ENCODE measurements around the gene EGFLAM. TPM values are rescaled to one million over a fixed set of nuclear protein-coding genes. Genes with fewer than 3 reads are reported as not detected.
A peak's percentile ranks its signal among the peaks of the same experiment; 100 is the strongest.

Gene EGFLAM
- total RNA-seq, 2 experiments from 2014 or later = not detected

DNA sequence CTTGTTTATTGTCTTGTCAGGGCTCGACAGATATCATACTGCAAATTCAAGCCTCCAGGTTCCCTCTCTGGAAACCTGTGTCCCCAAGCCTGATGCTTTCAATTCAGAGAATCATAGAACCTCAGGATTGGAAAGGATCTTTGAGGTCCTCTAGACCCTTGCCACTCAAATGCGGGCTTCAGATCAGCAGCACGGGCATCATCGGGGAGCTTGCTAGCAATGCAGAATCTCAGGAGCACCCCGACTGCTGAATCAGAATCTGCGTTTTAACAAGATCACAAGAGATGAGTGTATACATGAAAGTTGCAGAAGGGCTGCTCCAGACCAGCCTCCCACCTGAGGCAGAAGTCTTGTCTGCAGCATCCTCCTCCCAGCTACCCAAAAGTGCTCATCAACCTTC is 13.1 kb upstream of the EGFLAM start:
- intact Hi-C loops (cut with DNase I, micrococcal nuclease) = no loop called here
- Mint-ChIP-seq H3K4me3 (no peak overlapping the region), H3K36me3 (ENCODE audit: low read depth) (no peaks in the 10 kb centered on the region), H3K27ac (no peak overlapping the region), H3K9me3 (ENCODE audit: low read depth) (no peaks in the 10 kb centered on the region), H3K27me3 (peaks cover 15% of the 10 kb centered on the region), H3K4me1 (no peaks in the 10 kb centered on the region)
- DNase-seq (no peak), ATAC-seq (no peak)
- POLR2A ChIA-PET = no interaction called here
- CTCF ChIA-PET = interaction anchor here (0.9 kb wide), 1 partner anchor 20 kb away, joined by 3 read pairs; no protein-coding TSS in a partner anchor

- no peak for ATAC-seq
- H3K27me3 Mint-ChIP-seq = peaks cover 25% of the 10 kb centered on the region
- ChIA-PET POLR2A (no interaction called here), CTCF (interaction anchor here (0.5 to 1.5 kb wide), 4 partner anchors 9 to 532 kb away, joined by 3 to 4 read pairs (median 3); no protein-coding TSS in a partner anchor)
- H3K36me3 Mint-ChIP-seq (ENCODE audit: low read depth) = no peaks in the 10 kb centered on the region
- intact Hi-C loops (cut with DNase I, micrococcal nuclease) = no loop called here
- no peak overlapping the region for H3K4me3 Mint-ChIP-seq
- peaks cover 5% of the 10 kb centered on the region for H3K9me3 Mint-ChIP-seq (ENCODE audit: low read depth)
- no peaks in the 10 kb centered on the region for H3K4me1 Mint-ChIP-seq
- DNase-seq = no peak
- no peak overlapping the region for H3K27ac Mint-ChIP-seq
These were observed 9.1 kb upstream of the EGFLAM start for GRCh38 chr5:38249301-38249700.

DNA sequence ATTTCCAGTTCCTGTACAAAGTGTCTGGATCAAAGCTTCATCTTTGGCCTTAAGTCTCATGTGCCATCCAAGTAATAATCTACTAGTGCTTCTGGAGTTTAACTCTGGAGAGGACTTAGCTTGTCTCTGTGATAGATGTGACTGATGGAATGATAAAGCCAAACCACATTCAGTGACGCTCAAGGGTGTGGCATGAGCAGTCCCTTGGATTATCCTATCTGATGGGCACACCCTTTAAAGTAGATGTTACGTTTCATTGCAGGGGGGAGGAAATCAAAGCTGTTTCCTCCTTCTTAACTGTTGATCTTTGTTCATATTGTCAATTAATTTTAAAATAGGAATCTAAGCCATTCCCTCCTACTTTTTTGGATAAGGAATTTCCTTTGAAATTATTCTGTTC is 8.5 kb upstream of the EGFLAM start:
- H3K4me3 Mint-ChIP-seq = no peak overlapping the region
- peaks cover 27% of the 10 kb centered on the region for H3K27me3 Mint-ChIP-seq
- H3K9me3 Mint-ChIP-seq (ENCODE audit: low read depth) = peaks cover 5% of the 10 kb centered on the region
- no peaks in the 10 kb centered on the region for H3K4me1 Mint-ChIP-seq
- no peaks in the 10 kb centered on the region for H3K36me3 Mint-ChIP-seq (ENCODE audit: low read depth)
- ChIA-PET POLR2A (no interaction called here), CTCF (interaction anchor here (1.4 to 1.5 kb wide), 2 partner anchors 10 to 15 kb away, joined by 3 to 4 read pairs; no protein-coding TSS in a partner anchor)
- DNase-seq (no peak), ATAC-seq (no peak)
- no peak overlapping the region for H3K27ac Mint-ChIP-seq
- intact Hi-C loops (cut with DNase I, micrococcal nuclease) = no loop called here

- no peaks in the 10 kb centered on the region for H3K4me1 Mint-ChIP-seq
- DNase-seq (no peak), ATAC-seq (no peak)
- H3K36me3 Mint-ChIP-seq (ENCODE audit: low read depth) = no peaks in the 10 kb centered on the region
- H3K27ac Mint-ChIP-seq = no peak overlapping the region
- peaks cover 32% of the 10 kb centered on the region for H3K27me3 Mint-ChIP-seq
- H3K4me3 Mint-ChIP-seq = no peak overlapping the region
- intact Hi-C loops (cut with DNase I, micrococcal nuclease) = no loop called here
- H3K9me3 Mint-ChIP-seq (ENCODE audit: low read depth) = peaks cover 5% of the 10 kb centered on the region
- CTCF ChIA-PET = interaction anchor here (1.4 kb wide), 1 partner anchor 14 kb away, joined by 3 read pairs; no protein-coding TSS in a partner anchor
- POLR2A ChIA-PET = no interaction called here
These were observed 7.5 kb upstream of the EGFLAM start for GRCh38 chr5:38250763-38251448.

- CTCF ChIA-PET = no interaction called here
- no peak for DNase-seq
- intact Hi-C loops (cut with DNase I, micrococcal nuclease) = no loop called here
- Mint-ChIP-seq H3K36me3 (ENCODE audit: low read depth) (no peaks in the 10 kb centered on the region), H3K27ac (no peak overlapping the region), H3K9me3 (ENCODE audit: low read depth) (peaks cover 5% of the 10 kb centered on the region), H3K4me3 (no peak overlapping the region), H3K27me3 (peaks cover 46% of the 10 kb centered on the region), H3K4me1 (peaks cover 3% of the 10 kb centered on the region)
- POLR2A ChIA-PET = no interaction called here
- no peak for ATAC-seq
These were observed 4.6 kb upstream of the EGFLAM start for GRCh38 chr5:38253759-38254158.

GRCh38 chr5:38257308-38258041 is 884 bp upstream of the EGFLAM start:
- H3K27ac Mint-ChIP-seq = no peak overlapping the region
- H3K4me3 Mint-ChIP-seq = no peak overlapping the region
- peaks cover 5% of the 10 kb centered on the region for H3K9me3 Mint-ChIP-seq (ENCODE audit: low read depth)
- ChIA-PET POLR2A (no interaction called here), CTCF (interaction anchor here (0.6 kb wide), 1 partner anchor 1168 kb away, joined by 3 read pairs; no protein-coding TSS in a partner anchor)
- H3K36me3 Mint-ChIP-seq (ENCODE audit: low read depth) = no peaks in the 10 kb centered on the region
- intact Hi-C loops (cut with DNase I, micrococcal nuclease) = loop anchor here in 1 of 2 experiments (5.0 kb wide), 1 partner anchor 420 kb away; no protein-coding TSS in a partner anchor
- peaks cover 8% of the 10 kb centered on the region for H3K4me1 Mint-ChIP-seq
- no peak for DNase-seq
- peaks cover 58% of the 10 kb centered on the region for H3K27me3 Mint-ChIP-seq
- ATAC-seq = no peak

DNA sequence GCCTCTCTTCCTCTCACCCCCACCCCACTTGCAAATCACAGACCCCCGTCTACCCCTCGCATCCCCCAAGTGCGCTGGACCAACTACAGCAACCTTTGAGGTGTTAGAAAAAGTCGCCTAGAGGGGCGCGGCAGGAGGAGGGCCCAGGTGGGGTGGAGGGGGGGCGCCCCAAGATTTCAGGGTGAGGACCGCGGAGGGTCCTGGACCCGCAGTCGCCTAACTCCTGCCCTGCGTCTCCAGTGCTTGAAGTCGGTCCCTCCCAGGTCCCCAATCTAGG is 379 bp upstream of the EGFLAM start:
- Mint-ChIP-seq H3K27ac (no peak overlapping the region), H3K4me1 (peaks cover 8% of the 10 kb centered on the region), H3K9me3 (ENCODE audit: low read depth) (peaks cover 5% of the 10 kb centered on the region), H3K4me3 (no peak overlapping the region), H3K27me3 (peaks cover 56% of the 10 kb centered on the region), H3K36me3 (ENCODE audit: low read depth) (no peaks in the 10 kb centered on the region)
- POLR2A ChIA-PET = no interaction called here
- intact Hi-C loops (cut with DNase I, micrococcal nuclease) = loop anchor here in 1 of 2 experiments (5.0 kb wide), 1 partner anchor 421 kb away; no protein-coding TSS in a partner anchor
- ATAC-seq (no peak), DNase-seq (no peak)
- CTCF ChIA-PET = no interaction called here

- peaks cover 8% of the 10 kb centered on the region for H3K4me1 Mint-ChIP-seq
- H3K4me3 Mint-ChIP-seq = peak overlapping the region; percentile 18
- no peak overlapping the region for H3K27ac Mint-ChIP-seq
- intact Hi-C loops (cut with DNase I, micrococcal nuclease) = loop anchor here in 1 of 2 experiments (5.0 kb wide), 1 partner anchor 422 kb away; no protein-coding TSS in a partner anchor
- ChIA-PET POLR2A (no interaction called here), CTCF (interaction anchor here (1.6 kb wide), 1 partner anchor 12 kb away, joined by 5 read pairs; no protein-coding TSS in a partner anchor)
- DNase-seq (no peak), ATAC-seq (no peak)
- H3K9me3 Mint-ChIP-seq (ENCODE audit: low read depth) = no peaks in the 10 kb centered on the region
- H3K36me3 Mint-ChIP-seq (ENCODE audit: low read depth) = no peaks in the 10 kb centered on the region
- peaks cover 54% of the 10 kb centered on the region for H3K27me3 Mint-ChIP-seq
These were observed 876 bp downstream of the EGFLAM start for GRCh38 chr5:38259062-38259808.

- intact Hi-C loops (cut with DNase I, micrococcal nuclease) = loop anchor here in 1 of 2 experiments (5.0 kb wide), 1 partner anchor 422 kb away; no protein-coding TSS in a partner anchor
- DNase-seq = no peak
- no peak overlapping the region for H3K27ac Mint-ChIP-seq
- no peaks in the 10 kb centered on the region for H3K36me3 Mint-ChIP-seq (ENCODE audit: low read depth)
- ATAC-seq = no peak
- H3K4me1 Mint-ChIP-seq = peaks cover 8% of the 10 kb centered on the region
- H3K9me3 Mint-ChIP-seq (ENCODE audit: low read depth) = no peaks in the 10 kb centered on the region
- peaks cover 57% of the 10 kb centered on the region for H3K27me3 Mint-ChIP-seq
- H3K4me3 Mint-ChIP-seq = no peak overlapping the region
- POLR2A ChIA-PET = no interaction called here
- CTCF ChIA-PET = interaction anchor here (1.6 kb wide), 1 partner anchor 11 kb away, joined by 5 read pairs; no protein-coding TSS in a partner anchor
These were observed 1.4 kb downstream of the EGFLAM start for GRCh38 chr5:38259809-38260160.

GRCh38 chr5:38263983-38264382 is 5.6 kb downstream of the EGFLAM start:
- intact Hi-C loops (cut with DNase I, micrococcal nuclease) = loop anchor here in 1 of 2 experiments (2.0 kb wide), 1 partner anchor 545 kb away; no protein-coding TSS in a partner anchor

DNA sequence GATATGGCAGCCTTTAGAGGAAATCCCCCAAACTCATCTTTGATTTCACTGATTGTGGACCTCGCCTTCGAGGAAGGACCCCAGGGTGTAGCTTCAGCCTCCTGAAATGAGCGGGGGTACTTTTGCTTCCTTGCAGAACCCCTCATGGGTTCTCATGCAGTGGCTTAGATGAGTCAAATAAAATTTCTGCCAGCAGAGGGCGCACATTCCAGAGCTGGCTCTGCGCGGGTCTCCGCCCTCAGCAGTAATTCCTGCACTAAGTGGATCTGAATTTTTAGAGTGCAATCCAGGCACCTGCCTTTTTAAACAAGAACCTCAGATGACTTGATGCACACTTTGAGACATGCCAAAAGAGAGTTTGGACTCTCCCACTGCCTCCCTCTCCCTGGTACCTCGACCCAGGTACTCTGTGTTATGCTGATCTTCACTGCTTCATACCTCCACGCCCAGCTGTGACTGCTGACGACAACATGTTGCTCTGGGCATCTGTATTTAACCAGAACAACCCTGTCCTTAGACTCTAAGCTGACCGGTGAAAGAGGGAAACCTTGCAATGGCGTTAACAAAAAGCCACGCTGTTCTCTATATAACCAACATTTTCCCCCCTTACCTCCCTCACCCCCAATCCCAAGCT is 7.3 kb downstream of the EGFLAM start:
- H3K4me1 Mint-ChIP-seq = no peaks in the 10 kb centered on the region
- no peaks in the 10 kb centered on the region for H3K36me3 Mint-ChIP-seq (ENCODE audit: low read depth)
- DNase-seq = peak; percentile 70
- H3K27ac Mint-ChIP-seq = no peak overlapping the region
- H3K4me3 Mint-ChIP-seq = no peak overlapping the region
- ChIA-PET POLR2A (no interaction called here), CTCF (interaction anchor here (0.6 to 2.1 kb wide), 20 partner anchors 9 to 752 kb away, joined by 3 to 8 read pairs (median 3); no protein-coding TSS in a partner anchor)
- intact Hi-C loops (cut with DNase I, micrococcal nuclease) = loop anchor here in 1 of 2 experiments (2.0 kb wide), 1 partner anchor 543 kb away; no protein-coding TSS in a partner anchor
- H3K27me3 Mint-ChIP-seq = peaks cover 33% of the 10 kb centered on the region
- peak; percentile 58 for ATAC-seq
- H3K9me3 Mint-ChIP-seq (ENCODE audit: low read depth) = no peaks in the 10 kb centered on the region

More at GRCh38 chr5:38263983-38264382, 5.6 kb downstream of the EGFLAM start:
- no peaks in the 10 kb centered on the region for H3K9me3 Mint-ChIP-seq (ENCODE audit: low read depth)
- H3K4me1 Mint-ChIP-seq = peaks cover 3% of the 10 kb centered on the region
- no peak overlapping the region for H3K4me3 Mint-ChIP-seq
- ATAC-seq = no peak
- no peak overlapping the region for H3K27ac Mint-ChIP-seq
- ChIA-PET POLR2A (no interaction called here), CTCF (interaction anchor here (0.5 to 1.9 kb wide), 3 partner anchors 14 to 178 kb away, joined by 3 to 6 read pairs (median 3); no protein-coding TSS in a partner anchor)
- no peaks in the 10 kb centered on the region for H3K36me3 Mint-ChIP-seq (ENCODE audit: low read depth)
- DNase-seq = no peak
- H3K27me3 Mint-ChIP-seq = peaks cover 42% of the 10 kb centered on the region
